Mesendoderm (in vitro differentiated cells): Measurements from ENCODE around the gene RASSF4.

Experiments used
- DNase-seq: peaks from one replicate; pipeline ENCODE4 v3.0.0; 2013
- H2AK5ac ChIP-seq: 2 replicates; pipeline ENCODE4 v1.6.1; 2013; ENCODE audit warnings: low read length, inconsistent platforms
- H2BK120ac ChIP-seq: 2 replicates; pipeline ENCODE4 v1.6.1; 2013; ENCODE audit warnings: low read depth, mild to moderate bottlenecking, low read length, moderate library complexity, mixed read lengths
- H2BK15ac ChIP-seq: replicated peaks from 2 replicates; pipeline ENCODE4 v1.6.1; 2013; ENCODE audit warnings: low read depth, mild to moderate bottlenecking, moderate library complexity
- H2BK5ac ChIP-seq: 2 replicates; pipeline ENCODE4 v1.6.1; 2013; ENCODE audit warnings: low read length, inconsistent platforms
- H3K18ac ChIP-seq: 2 replicates; pipeline ENCODE4 v1.6.1; 2013; ENCODE audit warnings: mild to moderate bottlenecking, low read length, mixed read lengths
- H3K23ac ChIP-seq: one replicate; pipeline ENCODE4 v1.6.1; 2013; ENCODE audit warnings: low read length
- H3K27ac ChIP-seq: 2 replicates; pipeline ENCODE4 v1.5.1; 2013; ENCODE audit warnings: low read depth, mild to moderate bottlenecking, inconsistent platforms, low read length, moderate library complexity
- H3K27me3 ChIP-seq: 2 replicates; pipeline ENCODE4 v1.6.1; 2013; ENCODE audit warnings: low read length, control low read depth, mild to moderate bottlenecking, inconsistent platforms; ENCODE audit not compliant: insufficient read depth, poor library complexity
- H3K36me3 ChIP-seq: 2 replicates; pipeline ENCODE4 v1.6.1; 2013; ENCODE audit warnings: low read length, inconsistent platforms; ENCODE audit not compliant: control insufficient read depth, insufficient read depth
- H3K4ac ChIP-seq: one replicate; pipeline ENCODE4 v1.6.1; 2013; ENCODE audit warnings: low read depth, mild to moderate bottlenecking, low read length, moderate library complexity
- H3K4me1 ChIP-seq: 2 replicates; pipeline ENCODE4 v1.6.1; 2013; ENCODE audit warnings: low read depth, low read length, inconsistent platforms; ENCODE audit not compliant: control insufficient read depth
- H3K4me2 ChIP-seq: 2 replicates; pipeline ENCODE4 v1.6.1; 2013; ENCODE audit warnings: low read length
- H3K4me3 ChIP-seq: 2 replicates; pipeline ENCODE4 v1.5.1; 2013; ENCODE audit warnings: mild to moderate bottlenecking, low read length
- H3K56ac ChIP-seq: one replicate; pipeline ENCODE4 v1.6.1; 2013; ENCODE audit warnings: low read length
- H3K79me1 ChIP-seq: 2 replicates; pipeline ENCODE4 v1.6.1; 2013; ENCODE audit warnings: low read length, inconsistent platforms
- H3K79me2 ChIP-seq: 2 replicates; pipeline ENCODE4 v1.6.1; 2013; ENCODE audit warnings: mild to moderate bottlenecking, low read length; ENCODE audit not compliant: control insufficient read depth, insufficient read depth
- H3K9ac ChIP-seq: 2 replicates; pipeline ENCODE4 v1.6.1; 2013; ENCODE audit warnings: low read length, inconsistent platforms
- H4K5ac ChIP-seq: one replicate; pipeline ENCODE4 v1.6.1; 2013; ENCODE audit warnings: low read length
- H4K8ac ChIP-seq: one replicate; pipeline ENCODE4 v1.6.1; 2013; ENCODE audit warnings: low read depth, mild to moderate bottlenecking, control low read depth, low read length, moderate library complexity
- WGBS: extraction: QIAGEN DNeasy Blood & Tissue Kit; methylation state at CpG from one replicate; pipeline ENCODE4 v1.1.7; 2013; ENCODE audit warnings: low lambda C conversion rate, missing lambda C conversion rate; ENCODE audit not compliant: insufficient coverage; ENCODE audit errors: extremely low coverage; 5-methylcytosine and 5-hydroxymethylcytosine counted together

The RASSF4 gene

DNA sequence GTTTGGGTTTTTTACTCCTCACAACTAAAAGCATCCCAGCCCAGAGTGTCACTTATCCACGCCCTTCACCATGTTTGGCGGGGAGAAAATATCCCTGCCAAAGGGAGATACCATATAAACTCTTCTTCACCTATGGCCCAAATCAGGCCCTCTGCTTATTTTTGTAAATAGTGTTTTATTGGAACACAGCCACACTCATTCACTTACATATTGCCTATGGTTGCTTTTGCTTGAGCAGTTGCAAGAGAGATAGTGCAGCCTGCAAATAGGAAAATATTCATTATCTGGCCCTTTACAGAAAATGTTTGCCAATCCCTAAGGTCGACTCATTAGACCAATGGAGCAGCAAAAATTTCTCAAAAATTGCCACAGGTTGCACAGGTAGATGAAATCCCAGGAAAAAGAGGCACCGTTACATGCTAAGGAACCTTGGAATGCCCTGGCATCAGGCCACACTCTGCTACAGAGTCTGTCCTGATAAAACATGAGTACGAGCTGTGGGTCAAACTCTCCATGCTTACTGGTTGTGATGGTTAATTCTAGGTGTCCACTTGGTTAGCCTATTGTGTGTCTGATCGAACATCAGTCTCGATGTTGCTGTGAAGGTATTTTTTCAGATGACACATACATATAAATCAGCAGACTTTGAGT lies 7.9 kb upstream of the RASSF4 start:
- H3K27ac ChIP-seq, result no peak overlapping the region

DNA sequence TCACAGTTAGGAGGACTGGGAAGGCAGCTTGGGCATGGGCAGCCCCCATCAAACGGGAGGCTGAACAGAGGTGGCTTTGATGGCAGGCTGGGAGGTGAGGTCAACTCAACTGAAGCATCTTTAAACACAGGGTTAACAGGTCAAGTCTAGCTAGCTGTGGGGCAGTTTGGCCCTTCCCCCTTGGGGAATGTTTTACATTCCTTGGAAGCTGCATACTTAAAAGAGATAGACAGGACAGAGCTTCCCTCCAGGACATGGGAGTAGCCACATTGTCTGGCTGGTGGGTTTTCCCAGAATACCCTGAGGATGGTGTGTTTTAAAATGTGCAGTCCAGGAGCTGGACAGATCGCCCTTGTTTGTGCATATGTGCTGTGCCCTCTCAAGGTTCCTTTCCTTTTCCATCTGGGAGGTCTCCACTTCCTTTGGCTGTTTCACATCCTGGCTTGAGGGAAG lies 6.8 kb upstream of the RASSF4 start:
- WGBS, result no CpG with 5 or more reads among the region's 2 CpGs

More for the DNA sequence above, 7.9 kb upstream of the RASSF4 start:
- H2AK5ac ChIP-seq, result no peak overlapping the region
- no peak for DNase-seq
- no CpG with 5 or more reads among the region's 7 CpGs for WGBS
- H4K5ac ChIP-seq, result no peak overlapping the region
- H2BK120ac ChIP-seq, result no peak overlapping the region
- H3K4ac ChIP-seq, result no peak overlapping the region
- no peak overlapping the region for H3K4me3 ChIP-seq
- H3K79me1 ChIP-seq, result no peaks in the 10 kb centered on the region
- no peak overlapping the region for H2BK5ac ChIP-seq
- no peaks in the 10 kb centered on the region for H3K79me2 ChIP-seq
- H3K56ac ChIP-seq, result no peak overlapping the region
- no peak overlapping the region for H3K9ac ChIP-seq
- H3K18ac ChIP-seq, result no peak overlapping the region
- H2BK15ac ChIP-seq, result no peak overlapping the region
- no peaks in the 10 kb centered on the region for H3K36me3 ChIP-seq
- peaks cover 6% of the 10 kb centered on the region for H3K4me1 ChIP-seq
- no peaks in the 10 kb centered on the region for H3K27me3 ChIP-seq
- H3K4me2 ChIP-seq, result no peak overlapping the region
- H3K23ac ChIP-seq, result no peak overlapping the region
- H4K8ac ChIP-seq, result no peak overlapping the region

DNA sequence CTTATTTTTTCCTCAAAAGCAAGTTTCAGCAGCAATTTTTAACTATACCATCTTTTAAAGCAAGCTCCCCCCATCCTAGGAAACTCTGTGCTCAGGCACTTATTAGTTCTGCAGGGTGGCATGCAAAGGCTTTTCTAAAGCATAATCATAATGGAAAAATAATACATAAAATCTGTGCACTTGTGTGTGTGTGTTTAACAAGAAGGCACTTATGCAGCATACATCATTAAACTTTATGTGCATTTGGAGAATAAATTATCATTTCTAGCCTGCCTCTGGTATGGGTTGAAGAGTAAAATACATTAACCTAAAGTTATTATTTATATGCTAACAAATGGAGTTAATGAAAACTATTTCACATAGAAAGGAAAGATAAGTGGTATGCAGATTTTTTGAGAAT lies 5.6 kb upstream of the RASSF4 start:
- H3K4me1 ChIP-seq, result peaks cover 8% of the 10 kb centered on the region
- H3K4me3 ChIP-seq, result no peak overlapping the region
- H3K27me3 ChIP-seq, result no peaks in the 10 kb centered on the region
- no peaks in the 10 kb centered on the region for H3K36me3 ChIP-seq
- no peak overlapping the region for H2BK5ac ChIP-seq
- H3K27ac ChIP-seq, result no peak overlapping the region
- H4K5ac ChIP-seq, result no peak overlapping the region
- H2BK15ac ChIP-seq, result no peak overlapping the region
- no peak for DNase-seq
- no peak overlapping the region for H3K4me2 ChIP-seq
- H3K4ac ChIP-seq, result no peak overlapping the region
- no peak overlapping the region for H4K8ac ChIP-seq
- H3K23ac ChIP-seq, result no peak overlapping the region
- H3K9ac ChIP-seq, result no peak overlapping the region
- no peak overlapping the region for H3K18ac ChIP-seq
- H2AK5ac ChIP-seq, result no peak overlapping the region
- no peak overlapping the region for H3K56ac ChIP-seq
- no peak overlapping the region for H2BK120ac ChIP-seq
- H3K79me1 ChIP-seq, result no peaks in the 10 kb centered on the region
- H3K79me2 ChIP-seq, result no peaks in the 10 kb centered on the region

More for the DNA sequence above, 6.8 kb upstream of the RASSF4 start:
- Histone ChIP-seq H2AK5ac (no peak overlapping the region), H3K27ac (no peak overlapping the region), H3K56ac (peak overlapping the region; percentile 3), H3K23ac (no peak overlapping the region), H3K4me1 (peaks cover 6% of the 10 kb centered on the region), H4K8ac (no peak overlapping the region), H4K5ac (no peak overlapping the region), H2BK15ac (no peak overlapping the region), H3K4me3 (no peak overlapping the region), H3K27me3 (no peaks in the 10 kb centered on the region), H3K4ac (no peak overlapping the region), H3K79me2 (no peaks in the 10 kb centered on the region), H3K36me3 (no peaks in the 10 kb centered on the region), H2BK120ac (no peak overlapping the region), H3K18ac (no peak overlapping the region), H3K9ac (no peak overlapping the region), H2BK5ac (no peak overlapping the region), H3K4me2 (no peak overlapping the region), H3K79me1 (no peaks in the 10 kb centered on the region)
- DNase-seq, result peak; percentile 89

- Histone ChIP-seq H3K27me3 (no peaks in the 10 kb centered on the region), H3K4me3 (no peak overlapping the region), H3K79me1 (no peaks in the 10 kb centered on the region), H3K9ac (no peak overlapping the region), H3K18ac (no peak overlapping the region), H3K36me3 (no peaks in the 10 kb centered on the region), H3K27ac (no peak overlapping the region), H3K4ac (no peak overlapping the region), H3K79me2 (no peaks in the 10 kb centered on the region), H3K23ac (no peak overlapping the region), H3K4me2 (no peak overlapping the region), H3K56ac (no peak overlapping the region), H4K8ac (no peak overlapping the region), H2AK5ac (no peak overlapping the region), H3K4me1 (peaks cover 8% of the 10 kb centered on the region), H2BK120ac (no peak overlapping the region), H2BK15ac (no peak overlapping the region), H4K5ac (no peak overlapping the region), H2BK5ac (no peak overlapping the region)
- no peak for DNase-seq
Observed at GRCh38 chr10:44954962-44955361, 4.6 kb upstream of the RASSF4 start.

- H3K4ac ChIP-seq, result no peak overlapping the region
- H3K18ac ChIP-seq, result no peak overlapping the region
- DNase-seq, result no peak
- no peak overlapping the region for H3K56ac ChIP-seq
- H3K4me1 ChIP-seq, result peaks cover 10% of the 10 kb centered on the region
- H2BK5ac ChIP-seq, result no peak overlapping the region
- no peak overlapping the region for H2BK15ac ChIP-seq
- no peak overlapping the region for H4K5ac ChIP-seq
- H3K9ac ChIP-seq, result no peak overlapping the region
- H3K23ac ChIP-seq, result no peak overlapping the region
- no peak overlapping the region for H3K4me2 ChIP-seq
- H2BK120ac ChIP-seq, result no peak overlapping the region
- no peak overlapping the region for H4K8ac ChIP-seq
- no peaks in the 10 kb centered on the region for H3K27me3 ChIP-seq
- H3K36me3 ChIP-seq, result no peaks in the 10 kb centered on the region
- no peak overlapping the region for H2AK5ac ChIP-seq
- H3K79me1 ChIP-seq, result no peaks in the 10 kb centered on the region
- H3K79me2 ChIP-seq, result no peaks in the 10 kb centered on the region
- no peak overlapping the region for H3K27ac ChIP-seq
- WGBS, result no CpG with 5 or more reads among the region's 8 CpGs
- H3K4me3 ChIP-seq, result no peak overlapping the region
Observed at GRCh38 chr10:44955413-44956070, 4.1 kb upstream of the RASSF4 start.

GRCh38 chr10:44956226-44956625 lies 3.4 kb upstream of the RASSF4 start:
- Histone ChIP-seq H3K23ac (no peak overlapping the region), H3K9ac (no peak overlapping the region), H3K79me1 (no peaks in the 10 kb centered on the region), H2BK5ac (no peak overlapping the region), H3K27ac (no peak overlapping the region), H4K5ac (no peak overlapping the region), H3K18ac (no peak overlapping the region), H2BK15ac (no peak overlapping the region), H3K4ac (no peak overlapping the region), H3K56ac (no peak overlapping the region), H2BK120ac (no peak overlapping the region), H3K4me2 (no peak overlapping the region), H3K4me3 (no peak overlapping the region), H3K27me3 (no peaks in the 10 kb centered on the region), H2AK5ac (no peak overlapping the region), H3K79me2 (no peaks in the 10 kb centered on the region), H4K8ac (no peak overlapping the region), H3K4me1 (peaks cover 10% of the 10 kb centered on the region), H3K36me3 (no peaks in the 10 kb centered on the region)
- no CpG with 5 or more reads among the region's 4 CpGs for WGBS
- no peak for DNase-seq
